B cell (primary cell): ENCODE measurements around the gene CPE. TPM values are rescaled to one million over a fixed set of nuclear protein-coding genes. Genes with fewer than 3 reads are reported as not detected.

Source experiments
- ATAC-seq: fragments of 200-7000 bp; cut with Tn5 transposase; one replicate; pipeline ENCODE4 v1.10.0; 2021; ENCODE audit warnings: low read depth, mild to moderate bottlenecking, moderate number of reproducible peaks, moderate library complexity
- CTCF ChIA-PET: fragments of 350-600 bp; sonication (Branson Sonifier 250); formaldehyde crosslinking; loops from one replicate; lab custom pipeline; 2021; ENCODE audit warnings: antibody characterized with exemption, inconsistent platforms; lab: Charles Lee
- POLR2A ChIA-PET: fragments of 350-600 bp; sonication (Branson Sonifier 250); formaldehyde crosslinking; loops from one replicate; lab custom pipeline; 2021; ENCODE audit warnings: antibody characterized with exemption; lab: Charles Lee
- DNase-seq: peaks from one replicate; pipeline ENCODE4 v3.0.0; 2013
- H2AFZ ChIP-seq: 2 replicates; pipeline ENCODE4 v1.6.1; 2012; ENCODE audit warnings: mild to moderate bottlenecking, low read depth, low read length; ENCODE audit not compliant: insufficient read depth, poor library complexity, severe bottlenecking
- H3K27ac ChIP-seq, 2 donors: 1 replicate in 1 of 2; 2 replicates in 1 of 2; pipeline ENCODE4 v1.5.1; 2012 to 2013; ENCODE audit warnings: low read length in 2 of 2, mild to moderate bottlenecking in 2 of 2, moderate library complexity in 1 of 2
- H3K27me3 ChIP-seq, 4 experiments: fragments of 200-600 bp in 1 of 4; sonication (generic) in 1 of 4; replicated peaks in 1 of 4; 1 replicate in 2 of 4; 2 replicates in 2 of 4; pipeline versions ENCODE4 v1.6.1 to v1.7.0; 2013 to 2016; ENCODE audit warnings: low read length in 3 of 4, mild to moderate bottlenecking in 2 of 4, mixed read lengths in 1 of 4, moderate library complexity in 1 of 4; ENCODE audit not compliant: insufficient read depth in 4 of 4, control insufficient read depth in 3 of 4; ENCODE audit errors: control extremely low read depth in 1 of 4
- H3K36me3 ChIP-seq, 2 experiments: replicated peaks in 1 of 2; 1 replicate in 1 of 2; 2 replicates in 1 of 2; pipeline versions ENCODE4 v1.6.1 to v1.7.1; 2013; ENCODE audit warnings: low read length in 1 of 2; ENCODE audit not compliant: insufficient read depth in 2 of 2, control insufficient read depth in 1 of 2; ENCODE audit errors: control extremely low read depth in 1 of 2, extremely low read depth in 1 of 2
- H3K4me1 ChIP-seq, 2 donors: fragments of 200-600 bp in 1 of 2; sonication (generic) in 1 of 2; 1 replicate in 1 of 2; 2 replicates in 1 of 2; pipeline versions ENCODE4 v1.5.1 to v1.6.1; 2013 to 2017; ENCODE audit warnings: low read length in 2 of 2; ENCODE audit not compliant: control insufficient read depth in 2 of 2, insufficient read depth in 2 of 2
- H3K4me2 ChIP-seq: replicated peaks from 2 replicates; pipeline ENCODE3; 2012; ENCODE audit warnings: mild to moderate bottlenecking, low read depth, low read length; ENCODE audit not compliant: poor library complexity, severe bottlenecking
- H3K4me3 ChIP-seq, 5 experiments: fragments of 200-600 bp in 1 of 5; sonication (generic) in 1 of 5; 1 replicate in 3 of 5; 2 replicates in 2 of 5; pipeline versions ENCODE4 v1.5.1 to v1.7.0; 2011 to 2016; ENCODE audit warnings: low read length in 4 of 5, mild to moderate bottlenecking in 4 of 5, low read depth in 2 of 5, control low read depth in 1 of 5, moderate library complexity in 1 of 5; ENCODE audit not compliant: insufficient read depth in 1 of 5; ENCODE audit errors: control extremely low read depth in 1 of 5, extremely low read depth in 1 of 5
- H3K79me2 ChIP-seq: fragments of 200-600 bp; sonication (generic); one replicate; pipeline ENCODE4 v1.6.0; 2016; ENCODE audit warnings: low read length; ENCODE audit not compliant: control insufficient read depth, insufficient read depth
- H3K9ac ChIP-seq: fragments of 200-600 bp; sonication (generic); 2 replicates; pipeline ENCODE4 v1.6.1; 2017; ENCODE audit warnings: mild to moderate bottlenecking, low read length, moderate library complexity
- H3K9me3 ChIP-seq, 3 donors: one replicate each; pipeline versions ENCODE4 v1.6.1 to v1.7.1; 2013; ENCODE audit warnings: low read length in 2 of 3; ENCODE audit not compliant: control insufficient read depth in 2 of 3, insufficient read depth in 1 of 3; ENCODE audit errors: control extremely low read depth in 1 of 3
- H4K20me1 ChIP-seq: 2 replicates; pipeline ENCODE4 v1.6.0; 2012; ENCODE audit warnings: mild to moderate bottlenecking, low read length; ENCODE audit not compliant: insufficient read depth, control insufficient read depth, poor library complexity, severe bottlenecking
- H3K27ac Mint-ChIP-seq: one replicate; pipeline ENCODE4 v1.8.0; 2021; ENCODE audit warnings: mixed read lengths
- H3K27me3 Mint-ChIP-seq: one replicate; pipeline ENCODE4 v1.8.0; 2021; ENCODE audit warnings: mixed read lengths
- H3K4me1 Mint-ChIP-seq: one replicate; pipeline ENCODE4 v1.8.0; 2021; ENCODE audit warnings: mixed read lengths
- H3K4me3 Mint-ChIP-seq: one replicate; pipeline ENCODE4 v1.8.0; 2021; ENCODE audit warnings: mixed read lengths
- H3K9me3 Mint-ChIP-seq: one replicate; pipeline ENCODE4 v1.8.0; 2022; ENCODE audit warnings: mixed read lengths; ENCODE audit not compliant: insufficient read depth
- EZH2 ChIP-seq: IDR thresholded peaks from 2 replicates; pipeline ENCODE4 v1.6.1; 2012; ENCODE audit warnings: borderline replicate concordance, low read depth, mild to moderate bottlenecking, moderate library complexity, low read length; ENCODE audit not compliant: insufficient read depth, poor library complexity, severe bottlenecking
- WGBS: methylation state at CpG from one replicate; pipeline ENCODE4 v1.1.5; 2013; ENCODE audit warnings: missing lambda C conversion rate; ENCODE audit not compliant: insufficient coverage; 5-methylcytosine and 5-hydroxymethylcytosine counted together
- intact Hi-C: fragments of 100-400 bp; cut with micrococcal nuclease; formaldehyde crosslinking; loops from one replicate; pipeline ENCODE4 v1.10.0; 2022
- polyA plus RNA-seq: library from polyadenylated mRNA; depleted of rRNA; stranded (reverse); fragments of >200 nt; gene quantifications from 2 replicates; pipeline ENCODE4 v1.2.3, GENCODE V29; 2012
- total RNA-seq, 2 donors: library from RNA; stranded (reverse); fragments of 120-200 nt in 1 of 2; gene quantifications; 1 replicate in 1 of 2; 2 replicates in 1 of 2; pipeline versions ENCODE4 v1.2.3 to v1.2.4, GENCODE V29; 2013 to 2022
- TF ChIP-seq, protein P1 (sequence below): fragments of 200-600 bp; IDR thresholded peaks from one replicate; pipeline ENCODE4 v1.8.0; 2022; ENCODE audit warnings: antibody characterized with exemption, mild to moderate bottlenecking

The CPE gene
- total and polyA plus RNA-seq, 2 donors (not counting 1 experiment from before 2014, with no cell fraction given) = not detected

DNA sequence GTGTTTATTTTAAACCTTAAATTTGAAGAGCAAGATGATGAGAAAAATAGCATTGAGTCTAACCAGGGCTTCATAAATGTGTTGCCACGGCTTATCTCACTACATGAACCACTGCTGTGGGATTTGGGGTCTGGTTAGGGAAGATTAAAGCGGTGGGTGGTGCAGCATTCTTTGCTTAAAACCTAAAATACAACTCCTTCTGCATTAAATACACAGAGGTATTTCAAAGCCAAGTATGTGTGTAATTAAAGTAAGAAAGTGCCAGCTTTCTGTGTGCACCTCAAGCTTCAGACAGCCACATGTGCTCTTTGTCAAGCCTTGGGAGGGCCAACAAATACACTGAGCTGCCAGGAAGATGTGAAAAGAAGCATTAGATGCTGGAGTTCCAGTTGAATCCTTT is 128.0 kb downstream of the CPE start:
- Histone ChIP-seq H3K9ac (no peak overlapping the region), H3K27me3 (peaks cover 0 to 3% (median 0%) of the 10 kb centered on the region in 4 experiments), H4K20me1 (no peaks in the 10 kb centered on the region), H3K9me3 (no peaks in the 10 kb centered on the region), H3K36me3 (no peaks in the 10 kb centered on the region), H3K79me2 (no peaks in the 10 kb centered on the region), H3K4me2 (no peak overlapping the region), H3K4me1 (no peaks in the 10 kb centered on the region), H3K27ac (no peak overlapping the region), H3K4me3 (no peak overlapping the region), H2AFZ (no peak overlapping the region)
- no peak for ATAC-seq
- DNase-seq = no peak
- Mint-ChIP-seq H3K27me3 (peaks cover 6% of the 10 kb centered on the region), H3K4me1 (no peaks in the 10 kb centered on the region), H3K4me3 (no peak overlapping the region), H3K9me3 (no peaks in the 10 kb centered on the region), H3K27ac (no peak overlapping the region)
- TF ChIP-seq, protein P1, sequence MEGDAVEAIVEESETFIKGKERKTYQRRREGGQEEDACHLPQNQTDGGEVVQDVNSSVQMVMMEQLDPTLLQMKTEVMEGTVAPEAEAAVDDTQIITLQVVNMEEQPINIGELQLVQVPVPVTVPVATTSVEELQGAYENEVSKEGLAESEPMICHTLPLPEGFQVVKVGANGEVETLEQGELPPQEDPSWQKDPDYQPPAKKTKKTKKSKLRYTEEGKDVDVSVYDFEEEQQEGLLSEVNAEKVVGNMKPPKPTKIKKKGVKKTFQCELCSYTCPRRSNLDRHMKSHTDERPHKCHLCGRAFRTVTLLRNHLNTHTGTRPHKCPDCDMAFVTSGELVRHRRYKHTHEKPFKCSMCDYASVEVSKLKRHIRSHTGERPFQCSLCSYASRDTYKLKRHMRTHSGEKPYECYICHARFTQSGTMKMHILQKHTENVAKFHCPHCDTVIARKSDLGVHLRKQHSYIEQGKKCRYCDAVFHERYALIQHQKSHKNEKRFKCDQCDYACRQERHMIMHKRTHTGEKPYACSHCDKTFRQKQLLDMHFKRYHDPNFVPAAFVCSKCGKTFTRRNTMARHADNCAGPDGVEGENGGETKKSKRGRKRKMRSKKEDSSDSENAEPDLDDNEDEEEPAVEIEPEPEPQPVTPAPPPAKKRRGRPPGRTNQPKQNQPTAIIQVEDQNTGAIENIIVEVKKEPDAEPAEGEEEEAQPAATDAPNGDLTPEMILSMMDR = no peak
- no peak for TF ChIP-seq EZH2
- whole genome bisulfite sequencing = no CpG with 5 or more reads among the region's 2 CpGs
- intact Hi-C loops = no loop called here
- POLR2A ChIA-PET = no interaction called here
- CTCF ChIA-PET = no interaction called here

DNA sequence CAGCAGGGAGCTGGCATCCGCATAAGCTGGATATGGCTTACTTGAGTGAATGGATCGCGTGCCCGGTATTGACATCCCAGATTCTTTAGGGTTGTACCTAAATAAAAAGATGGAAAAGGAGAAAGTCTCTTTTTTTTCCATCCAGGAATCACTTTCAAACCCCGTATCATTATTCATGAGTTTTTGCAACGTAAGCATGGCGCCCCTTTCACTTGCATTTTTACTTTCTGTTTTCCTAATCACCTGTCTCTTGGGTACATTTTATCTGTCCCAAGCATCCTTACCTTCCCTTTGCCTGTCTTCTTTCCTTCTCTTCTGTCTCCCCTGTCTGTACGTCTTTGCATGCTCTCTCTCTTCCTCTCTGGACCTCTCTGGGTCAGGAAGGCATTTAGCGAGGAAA is 128.6 kb downstream of the CPE start:
- Histone ChIP-seq H3K4me3 (no peak overlapping the region), H3K79me2 (no peaks in the 10 kb centered on the region), H2AFZ (no peak overlapping the region), H3K27ac (no peak overlapping the region), H4K20me1 (no peaks in the 10 kb centered on the region), H3K4me1 (no peaks in the 10 kb centered on the region), H3K36me3 (no peaks in the 10 kb centered on the region), H3K27me3 (peaks cover 0 to 3% (median 0%) of the 10 kb centered on the region in 4 experiments), H3K4me2 (no peak overlapping the region), H3K9ac (no peak overlapping the region), H3K9me3 (no peaks in the 10 kb centered on the region)
- ChIA-PET POLR2A (no interaction called here), CTCF (no interaction called here)
- intact Hi-C loops = no loop called here
- no peaks in the 10 kb centered on the region for H3K4me1 Mint-ChIP-seq
- no peak overlapping the region for H3K27ac Mint-ChIP-seq
- DNase-seq (no peak), ATAC-seq (no peak)
- TF ChIP-seq, protein P1 = no peak
- TF ChIP-seq EZH2 = no peak
- H3K9me3 Mint-ChIP-seq = no peaks in the 10 kb centered on the region
- no peak overlapping the region for H3K4me3 Mint-ChIP-seq
- 77% methylated on average over 5 of the region's 9 CpGs for WGBS
- peaks cover 6% of the 10 kb centered on the region for H3K27me3 Mint-ChIP-seq
